ENCODE data around the gene ADGRA3. TPM values are rescaled to one million over a fixed set of nuclear protein-coding genes. Genes with fewer than 3 reads are reported as not detected.
A peak's percentile ranks its signal among the peaks of the same experiment; 100 is the strongest.

The ADGRA3 gene
- total RNA-seq, 4 donors from 2014 or later: 17.8 to 48.8 (median 32.4) TPM

DNA sequence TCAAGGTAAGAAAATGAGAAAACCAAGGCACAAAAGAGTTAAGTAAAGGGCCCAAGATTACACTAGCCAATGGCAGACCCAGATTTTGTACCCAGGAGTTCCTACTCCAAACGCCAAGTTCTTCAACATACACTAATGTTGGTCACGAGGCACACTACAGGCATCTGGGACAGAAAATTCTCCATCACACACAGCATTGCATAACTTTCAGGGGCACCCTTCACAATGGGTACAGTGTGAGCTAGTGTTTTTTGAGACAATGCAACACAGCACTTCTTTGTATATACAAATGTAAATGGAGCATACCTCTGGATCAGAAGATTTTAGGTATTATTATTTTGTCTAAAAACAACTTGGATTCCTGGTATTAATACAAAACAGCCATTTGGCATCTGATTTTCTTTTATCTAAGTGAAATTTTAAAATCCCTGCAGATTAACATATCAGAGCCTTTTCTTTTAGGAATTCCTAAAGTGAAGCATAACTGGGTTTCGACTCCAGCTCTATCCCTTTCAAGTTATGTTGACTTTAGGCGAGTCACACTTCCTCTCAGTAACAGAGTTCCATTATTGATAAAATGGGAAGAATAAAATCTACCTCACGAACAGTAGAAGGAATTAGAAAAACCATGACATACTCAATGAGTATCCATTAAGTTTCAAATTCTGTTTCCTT lies 41.1 kb downstream of the ADGRA3 start:
- Histone ChIP-seq H3K27me3 (no peaks in the 10 kb centered on the region), H3K36me3 (no peaks in the 10 kb centered on the region), H3K4me1 (peaks cover 0 to 37% (median 9%) of the 10 kb centered on the region in 3 donors), H3K27ac (no peak overlapping the region), H3K9me3 (no peaks in the 10 kb centered on the region), H3K4me3 (no peak overlapping the region)
- no peak for TF ChIP-seq POLR2AphosphoS5 (IDR thresholded peaks at IDR 0.05)
- TF ChIP-seq EP300 (IDR thresholded peaks at IDR 0.05): no peak
- TF ChIP-seq, protein P1, sequence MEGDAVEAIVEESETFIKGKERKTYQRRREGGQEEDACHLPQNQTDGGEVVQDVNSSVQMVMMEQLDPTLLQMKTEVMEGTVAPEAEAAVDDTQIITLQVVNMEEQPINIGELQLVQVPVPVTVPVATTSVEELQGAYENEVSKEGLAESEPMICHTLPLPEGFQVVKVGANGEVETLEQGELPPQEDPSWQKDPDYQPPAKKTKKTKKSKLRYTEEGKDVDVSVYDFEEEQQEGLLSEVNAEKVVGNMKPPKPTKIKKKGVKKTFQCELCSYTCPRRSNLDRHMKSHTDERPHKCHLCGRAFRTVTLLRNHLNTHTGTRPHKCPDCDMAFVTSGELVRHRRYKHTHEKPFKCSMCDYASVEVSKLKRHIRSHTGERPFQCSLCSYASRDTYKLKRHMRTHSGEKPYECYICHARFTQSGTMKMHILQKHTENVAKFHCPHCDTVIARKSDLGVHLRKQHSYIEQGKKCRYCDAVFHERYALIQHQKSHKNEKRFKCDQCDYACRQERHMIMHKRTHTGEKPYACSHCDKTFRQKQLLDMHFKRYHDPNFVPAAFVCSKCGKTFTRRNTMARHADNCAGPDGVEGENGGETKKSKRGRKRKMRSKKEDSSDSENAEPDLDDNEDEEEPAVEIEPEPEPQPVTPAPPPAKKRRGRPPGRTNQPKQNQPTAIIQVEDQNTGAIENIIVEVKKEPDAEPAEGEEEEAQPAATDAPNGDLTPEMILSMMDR (IDR thresholded peaks at IDR 0.05): no peak
- no peak for TF ChIP-seq POLR2A (IDR thresholded peaks at IDR 0.05)
- no peak for ATAC-seq
- 79 to 81% methylated on average over 3 to 5 of the region's 5 CpGs for WGBS, 2 donors (ENCODE audit: low coverage in 1 of 2)

DNA sequence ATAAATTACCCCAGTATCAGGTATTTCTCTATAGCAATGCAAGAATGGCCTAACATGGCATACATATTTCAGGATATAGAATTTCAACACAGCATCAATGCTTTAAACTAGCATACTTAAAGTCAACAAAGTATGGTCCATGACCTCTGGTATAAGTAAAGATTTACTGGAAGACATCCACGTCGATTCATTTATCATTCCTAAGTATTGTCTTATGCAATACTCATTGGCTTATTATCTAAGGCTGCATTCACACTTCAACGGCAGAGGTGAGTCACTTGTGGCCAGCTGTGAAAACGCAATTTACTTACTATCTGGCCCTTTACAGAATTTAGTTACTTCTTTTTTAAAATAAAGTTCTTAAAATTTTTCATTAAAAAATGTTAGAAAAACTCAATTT lies 42.6 kb downstream of the ADGRA3 start:
- H3K4me3 ChIP-seq: no peak overlapping the region
- TF ChIP-seq, protein P1 (IDR thresholded peaks at IDR 0.05): no peak
- TF ChIP-seq EP300 (IDR thresholded peaks at IDR 0.05): no peak
- TF ChIP-seq POLR2A (IDR thresholded peaks at IDR 0.05): no peak
- TF ChIP-seq POLR2AphosphoS5 (IDR thresholded peaks at IDR 0.05): no peak
- no peaks in the 10 kb centered on the region for H3K27me3 ChIP-seq
- 70 to 73% methylated on average over 4 of the region's 4 CpGs for WGBS, 2 donors (ENCODE audit: low coverage in 1 of 2)
- H3K9me3 ChIP-seq: no peaks in the 10 kb centered on the region
- no peaks in the 10 kb centered on the region for H3K36me3 ChIP-seq
- H3K27ac ChIP-seq: no peak overlapping the region
- H3K4me1 ChIP-seq: peaks cover 0 to 37% (median 9%) of the 10 kb centered on the region in 3 donors
- no peak for ATAC-seq

DNA sequence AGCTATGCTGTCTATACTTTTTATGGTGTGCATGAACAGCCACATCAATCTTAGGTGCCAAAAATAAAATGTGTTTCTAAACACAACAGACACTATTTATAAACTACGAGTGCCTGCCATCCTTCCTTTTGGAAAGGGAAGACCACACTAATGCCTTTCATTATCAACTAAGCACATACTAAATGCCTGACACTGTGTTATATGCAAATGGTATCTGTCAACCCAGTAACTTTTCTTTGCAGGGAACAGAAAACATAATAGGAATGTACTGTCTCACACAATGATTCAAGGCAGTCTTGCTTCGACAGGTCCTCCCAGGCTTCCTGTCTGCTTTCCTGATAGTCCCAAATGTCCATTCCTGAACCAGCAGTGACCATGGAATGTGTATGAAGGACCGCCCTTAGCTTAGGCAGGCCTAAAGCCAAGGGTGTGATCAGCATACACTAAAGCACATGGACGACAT lies 43.8 kb downstream of the ADGRA3 start:
- no peak for ATAC-seq

DNA sequence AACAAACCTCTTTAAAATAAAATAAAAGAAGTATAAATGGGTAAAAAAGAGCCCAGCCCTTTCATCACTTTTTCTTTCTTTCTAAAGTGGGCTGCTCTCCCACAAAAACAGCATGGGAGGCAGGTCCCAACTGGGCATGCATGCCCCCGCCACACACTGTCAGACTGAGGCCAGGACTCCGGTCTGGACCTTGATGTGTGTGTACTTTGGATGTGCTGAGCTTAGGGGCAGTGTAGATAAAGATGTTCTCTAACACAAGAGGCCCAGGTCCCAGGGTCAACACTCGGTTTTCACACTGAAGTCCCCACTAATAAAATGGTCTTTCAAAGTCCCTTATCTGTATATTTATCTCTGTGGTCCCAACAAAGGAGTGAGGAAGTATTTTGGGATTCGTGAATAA lies 44.4 kb downstream of the ADGRA3 start:
- Histone ChIP-seq H3K4me1 (peaks cover 0 to 30% (median 9%) of the 10 kb centered on the region in 3 donors), H3K27ac (peak overlapping the region in 1 of 4 donors; percentile 14), H3K9me3 (no peaks in the 10 kb centered on the region), H3K4me3 (no peak overlapping the region), H3K36me3 (no peaks in the 10 kb centered on the region), H3K27me3 (no peaks in the 10 kb centered on the region)
- TF ChIP-seq, protein P1 (IDR thresholded peaks at IDR 0.05): no peak
- no peak for ATAC-seq
- WGBS, 2 donors (ENCODE audit: low coverage in 1 of 2): 20 to 83% methylated on average over 1 to 4 of the region's 4 CpGs

More for the DNA sequence above, 43.8 kb downstream of the ADGRA3 start:
- WGBS, 2 donors (ENCODE audit: low coverage in 1 of 2): 47 to 51% methylated on average over 3 to 4 of the region's 4 CpGs
- TF ChIP-seq EP300 (IDR thresholded peaks at IDR 0.05): no peak
- TF ChIP-seq, protein P1 (IDR thresholded peaks at IDR 0.05): no peak
- TF ChIP-seq POLR2AphosphoS5 (IDR thresholded peaks at IDR 0.05): no peak
- TF ChIP-seq POLR2A (IDR thresholded peaks at IDR 0.05): no peak
- Histone ChIP-seq H3K4me3 (no peak overlapping the region), H3K36me3 (no peaks in the 10 kb centered on the region), H3K4me1 (peaks cover 0 to 30% (median 9%) of the 10 kb centered on the region in 3 donors), H3K9me3 (no peaks in the 10 kb centered on the region), H3K27ac (no peak overlapping the region), H3K27me3 (no peaks in the 10 kb centered on the region)

DNA sequence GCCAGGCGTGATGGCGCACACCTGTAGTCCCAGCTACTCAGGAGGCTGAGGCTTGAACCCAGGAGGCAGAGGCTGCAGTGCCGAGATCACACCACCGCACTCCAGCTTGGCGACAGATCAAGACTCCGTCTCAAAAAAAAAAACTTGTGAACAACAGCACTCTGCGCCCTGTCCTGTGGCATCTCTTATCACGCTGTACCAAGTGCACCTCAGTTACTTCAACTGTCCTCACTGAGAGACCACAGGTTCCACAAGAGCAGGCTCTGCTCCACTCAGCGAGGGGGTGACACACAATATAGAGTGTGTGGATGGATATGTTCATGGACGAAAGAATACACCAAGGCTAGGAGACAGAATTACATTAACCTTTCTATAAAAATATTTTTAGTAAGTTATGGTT lies 49.3 kb downstream of the ADGRA3 start:
- no peak for ATAC-seq
- 97 to 100% methylated on average over 4 to 5 of the region's 10 CpGs for WGBS, 2 donors (ENCODE audit: low coverage in 1 of 2)
- no peak overlapping the region for H3K4me3 ChIP-seq

More for the DNA sequence above, 49.3 kb downstream of the ADGRA3 start:
- H3K4me1 ChIP-seq: peaks cover 0 to 5% (median 2%) of the 10 kb centered on the region in 3 donors
- no peaks in the 10 kb centered on the region for H3K27me3 ChIP-seq
- no peak overlapping the region for H3K27ac ChIP-seq
- peaks cover 0 to under 1% of the 10 kb centered on the region in 2 donors for H3K36me3 ChIP-seq
- TF ChIP-seq POLR2A (IDR thresholded peaks at IDR 0.05) (no peak), EP300 (IDR thresholded peaks at IDR 0.05) (no peak), POLR2AphosphoS5 (IDR thresholded peaks at IDR 0.05) (no peak)
- TF ChIP-seq, protein P1 (IDR thresholded peaks at IDR 0.05): no peak
- no peaks in the 10 kb centered on the region for H3K9me3 ChIP-seq
